Endothelial cell of umbilical vein (primary cell): Measurements from ENCODE around the gene DIDO1. TPM values are rescaled to one million over a fixed set of nuclear protein-coding genes. Genes with fewer than 3 reads are reported as not detected.

Experiments used
- BruUV-seq: library from RNA; stranded (reverse); fragments of 400-500 nt; replicated peaks from 2 replicates; lab custom pipeline; 2021; lab: Mats Ljungman, UMichigan
- CTCF ChIA-PET: fragments of 300-600, 350-600 bp; sonication (Branson Sonifier 250); formaldehyde crosslinking; loops from one replicate; lab custom pipeline; 2021; ENCODE audit warnings: antibody characterized with exemption, inconsistent platforms; lab: Charles Lee
- POLR2A ChIA-PET: fragments of 300-600, 350-600 bp; sonication (Branson Sonifier 250); formaldehyde crosslinking; loops from one replicate; lab custom pipeline; 2021; ENCODE audit warnings: antibody characterized with exemption, inconsistent platforms; lab: Charles Lee
- DNase-seq: peaks from one replicate; pipeline ENCODE4 v3.0.0-alpha.2; 2011; ENCODE audit warnings: low read depth, low spot score
- FAIRE-seq: peaks from 2 replicates; lab custom pipeline; 2011; peaks lifted over from hg19 to GRCh38; lab: Jason Lieb, UNC
- H2AFZ ChIP-seq: 2 replicates; pipeline ENCODE4 v1.6.0; 2012; ENCODE audit warnings: low read depth, low read length, control low read depth, inconsistent platforms
- H3K27ac ChIP-seq: 2 replicates; pipeline ENCODE4 v1.5.1; 2011; ENCODE audit warnings: low read depth, mild to moderate bottlenecking, control low read depth, low read length, moderate library complexity; ENCODE audit not compliant: insufficient read depth
- H3K27me3 ChIP-seq, 2 experiments: 2 replicates each; pipeline versions ENCODE4 v1.6.0 to v1.6.1; 2011; ENCODE audit warnings: low read length in 2 of 2, mixed read lengths in 1 of 2; ENCODE audit not compliant: control insufficient read depth in 2 of 2, insufficient read depth in 2 of 2
- H3K36me3 ChIP-seq, 2 experiments: 2 replicates in 1 of 2; 3 replicates in 1 of 2; pipeline ENCODE4 v1.5.1; 2011; ENCODE audit warnings: low read length in 2 of 2, mild to moderate bottlenecking in 1 of 2, moderate library complexity in 1 of 2; ENCODE audit not compliant: control insufficient read depth in 2 of 2, insufficient read depth in 2 of 2; ENCODE audit errors: extremely low read depth in 1 of 2
- H3K4me1 ChIP-seq: 3 replicates; pipeline ENCODE4 v1.5.1; 2011; ENCODE audit warnings: mild to moderate bottlenecking, low read length; ENCODE audit not compliant: control insufficient read depth, insufficient read depth; ENCODE audit errors: extremely low read depth
- H3K4me2 ChIP-seq: 2 replicates; pipeline ENCODE4 v1.6.1; 2011; ENCODE audit warnings: low read length, control low read depth, mixed read lengths; ENCODE audit not compliant: insufficient read depth
- H3K4me3 ChIP-seq, 3 experiments: fragments of 200-600 bp in 1 of 3; sonication (generic), shearing (Covaris generic) in 1 of 3; replicated peaks in 1 of 3; 2 replicates each; pipeline ENCODE4 v1.5.1; 2011 to 2016; ENCODE audit warnings: control low read depth in 3 of 3, low read length in 3 of 3, mild to moderate bottlenecking in 2 of 3, inconsistent platforms in 1 of 3, low read depth in 1 of 3, moderate library complexity in 1 of 3; ENCODE audit not compliant: insufficient read depth in 1 of 3
- H3K79me2 ChIP-seq: 2 replicates; pipeline ENCODE4 v1.6.0; 2012; ENCODE audit warnings: low read length, inconsistent platforms; ENCODE audit not compliant: control insufficient read depth, insufficient read depth
- H3K9ac ChIP-seq: replicated peaks from 2 replicates; pipeline ENCODE3; 2011; ENCODE audit warnings: low read length, control low read depth; ENCODE audit not compliant: insufficient read depth; ENCODE audit errors: extremely low read depth
- H3K9me1 ChIP-seq: replicated peaks from 3 replicates; pipeline ENCODE4 v1.6.0; 2011; ENCODE audit warnings: mild to moderate bottlenecking, low read length; ENCODE audit not compliant: control insufficient read depth, insufficient read depth; ENCODE audit errors: extremely low read depth
- H3K9me3 ChIP-seq: replicated peaks from 2 replicates; pipeline ENCODE4 v1.5.1; 2012; ENCODE audit warnings: low read length, inconsistent platforms; ENCODE audit not compliant: control insufficient read depth, insufficient read depth
- H4K20me1 ChIP-seq: replicated peaks from 2 replicates; pipeline ENCODE3; 2011; ENCODE audit warnings: mild to moderate bottlenecking, low read length; ENCODE audit not compliant: control insufficient read depth, insufficient read depth; ENCODE audit errors: extremely low read depth
- CTCF ChIP-seq, 2 donors: IDR thresholded peaks; 1 replicate in 1 of 2; 2 replicates in 1 of 2; pipeline ENCODE4 v1.5.1; 2011; ENCODE audit warnings: low read length in 2 of 2, mild to moderate bottlenecking in 2 of 2, moderate library complexity in 2 of 2, control low read depth in 1 of 2, inconsistent platforms in 1 of 2, low read depth in 1 of 2; ENCODE audit not compliant: insufficient read depth in 1 of 2; ENCODE audit errors: extremely low read depth in 1 of 2
- EZH2 ChIP-seq: IDR thresholded peaks from 2 replicates; pipeline ENCODE4 v1.6.1; 2012; ENCODE audit warnings: borderline replicate concordance, low read depth, mild to moderate bottlenecking, moderate library complexity, low read length, inconsistent platforms; ENCODE audit not compliant: severe bottlenecking
- FOS ChIP-seq: IDR thresholded peaks from 2 replicates; pipeline ENCODE4 v1.6.1; 2011; ENCODE audit warnings: mild to moderate bottlenecking, low read length, moderate library complexity, borderline replicate concordance; ENCODE audit not compliant: insufficient read depth
- GATA2 ChIP-seq: IDR thresholded peaks from 2 replicates; pipeline ENCODE4 v1.7.0; 2011; ENCODE audit warnings: low read depth, mild to moderate bottlenecking, moderate library complexity, mixed read lengths, low read length; ENCODE audit not compliant: insufficient read length, insufficient read depth
- JUN ChIP-seq: IDR thresholded peaks from 2 replicates; pipeline ENCODE4 v1.6.1; 2011; ENCODE audit warnings: borderline replicate concordance, low read depth; ENCODE audit not compliant: insufficient read length, insufficient read depth
- MAX ChIP-seq: IDR thresholded peaks from 2 replicates; pipeline ENCODE4 v1.6.1; 2011; ENCODE audit not compliant: insufficient read depth, insufficient read length
- MYC ChIP-seq: IDR thresholded peaks from one replicate; pipeline ENCODE4 v1.6.1; 2011; ENCODE audit warnings: mild to moderate bottlenecking, low read depth, low read length
- POLR2A ChIP-seq: IDR thresholded peaks from 2 replicates; pipeline ENCODE4 v1.6.1; 2012; ENCODE audit warnings: low read depth, mild to moderate bottlenecking, control low read depth, low read length
- POLR2AphosphoS5 ChIP-seq: IDR thresholded peaks from 2 replicates; pipeline ENCODE4 v1.6.1; 2012; ENCODE audit warnings: low read depth, mild to moderate bottlenecking, control low read depth, low read length, moderate library complexity; ENCODE audit not compliant: insufficient read depth
- dilution Hi-C: fragments of 300-500 bp; cut with MboI; formaldehyde crosslinking; loops from one replicate; pipeline ENCODE4 v1.15.0; 2019; ENCODE audit warnings: low sequenced_read_pairs; ENCODE audit not compliant: extremely low pct_ligation_motif_present
- intact Hi-C: fragments of 100-400 bp; cut with micrococcal nuclease; formaldehyde crosslinking; loops from one replicate; pipeline ENCODE4 v1.10.0; 2022
- polyA plus RNA-seq, 4 experiments: library from polyadenylated mRNA; depleted of rRNA in 3 of 4; stranded (reverse) in 3 of 4; unstranded in 1 of 4; fragments of >200 nt; gene quantifications; 2 replicates each; pipeline versions ENCODE4 v1.2.1 to v1.2.3, GENCODE V29; 2011 to 2012; ENCODE audit warnings: missing spikeins in 1 of 4
- small RNA-seq: library from RNA; depleted of rRNA; stranded (forward); fragments of <200 nt; gene quantifications from one replicate; pipeline ENCODE3, GENCODE V24; 2012; ENCODE audit warnings: low replicate concordance, low read depth; ENCODE audit not compliant: insufficient read depth, insufficient read length
- total RNA-seq: library from RNA; stranded (reverse); gene quantifications from 2 replicates; pipeline ENCODE4 v1.2.3, GENCODE V29; 2021

The DIDO1 gene
- total and polyA plus RNA-seq, 2 donors (not counting 3 experiments of a cell fraction or from before 2014, with no cell fraction given) = 22.1 to 51.2 TPM

- no peaks in the 10 kb centered on the region for H3K27me3 ChIP-seq
- no peak overlapping the region for H3K4me3 ChIP-seq
- ChIA-PET CTCF (no interaction called here), POLR2A (no interaction called here)
- FAIRE-seq (no peak), DNase-seq (no peak)
- no peak overlapping the region for H3K27ac ChIP-seq
- H3K4me1 ChIP-seq = no peaks in the 10 kb centered on the region
- intact Hi-C loops (no loop called here), dilution Hi-C loops (no loop called here)
- H3K9me1 ChIP-seq = no peaks in the 10 kb centered on the region
- no peak overlapping the region for H2AFZ ChIP-seq
- TF ChIP-seq CTCF (IDR thresholded peaks at IDR 0.05; ENCODE audit: extremely low read depth in 1 of 2, insufficient read depth in 1 of 2, low read depth in 1 of 2, low read length in 2 of 2) = no peak
- TF ChIP-seq EZH2 = no peak
- TF ChIP-seq MYC = no peak
- no peak for TF ChIP-seq POLR2A
- TF ChIP-seq GATA2 = no peak
- TF ChIP-seq FOS = no peak
- TF ChIP-seq POLR2AphosphoS5 = no peak
- no peak for TF ChIP-seq MAX
- no peak for TF ChIP-seq JUN
- H3K79me2 ChIP-seq = no peaks in the 10 kb centered on the region
- no TSS peak for BruUV-seq
- no peak overlapping the region for H3K4me2 ChIP-seq
- no peaks in the 10 kb centered on the region for H3K9me3 ChIP-seq
- no peaks in the 10 kb centered on the region for H4K20me1 ChIP-seq
- no peak overlapping the region for H3K9ac ChIP-seq
- H3K36me3 ChIP-seq = no peaks in the 10 kb centered on the region
Observed at GRCh38 chr20:62828051-62828450, 98.3 kb downstream of the DIDO1 start.

Small RNA genes lying within 50 kb of the gene (small RNA-seq; reads per million reads assigned to genes)
- not detected for gene DPH3P1

Other genes with a start within 250 kb of the DIDO1 start
- 0.30 and 2.1 TPM in 2 replicates for gene NTSR1, start 217.7 kb downstream of the DIDO1 start, total RNA-seq
- gene NTSR1, start 217.7 kb downstream of the DIDO1 start, polyA plus RNA-seq = 0.11 and 0.14 TPM in 2 replicates
- gene MRGBP, start 130.0 kb downstream of the DIDO1 start, total RNA-seq = 17.0 and 17.7 TPM in 2 replicates
- gene MRGBP, start 130.0 kb downstream of the DIDO1 start, polyA plus RNA-seq = 17.1 and 18.5 TPM in 2 replicates
- gene OGFR, start 121.7 kb downstream of the DIDO1 start, total RNA-seq = 35.1 and 44.0 TPM in 2 replicates
- 30.4 and 30.8 TPM in 2 replicates for gene OGFR, start 121.7 kb downstream of the DIDO1 start, polyA plus RNA-seq
- gene COL9A3, start 109.5 kb downstream of the DIDO1 start, total RNA-seq = 0.60 and 0.76 TPM in 2 replicates
- 0.19 and 0.46 TPM in 2 replicates for gene COL9A3, start 109.5 kb downstream of the DIDO1 start, polyA plus RNA-seq
- gene TCFL5, start 64.7 kb downstream of the DIDO1 start, total RNA-seq = 9.4 and 11.1 TPM in 2 replicates
- 3.0 and 4.4 TPM in 2 replicates for gene TCFL5, start 64.7 kb downstream of the DIDO1 start, polyA plus RNA-seq
- gene GID8, start 11.6 kb upstream of the DIDO1 start, total RNA-seq = 31.4 and 34.6 TPM in 2 replicates
- gene GID8, start 11.6 kb upstream of the DIDO1 start, polyA plus RNA-seq = 20.6 and 25.3 TPM in 2 replicates
- 44.5 and 49.4 TPM in 2 replicates for gene SLC17A9, start 26.2 kb upstream of the DIDO1 start, total RNA-seq
- gene SLC17A9, start 26.2 kb upstream of the DIDO1 start, polyA plus RNA-seq = 38.2 and 48.3 TPM in 2 replicates
- not detected in 2 replicates for gene BHLHE23, start 80.5 kb upstream of the DIDO1 start, total RNA-seq
- gene BHLHE23, start 80.5 kb upstream of the DIDO1 start, polyA plus RNA-seq = not detected in 2 replicates